ENCODE measurements around the gene ITM2B. TPM values are rescaled to one million over a fixed set of nuclear protein-coding genes. Genes with fewer than 3 reads are reported as not detected.

The ITM2B gene
- total RNA-seq, 1 donor from 2014 or later = 244 TPM

DNA sequence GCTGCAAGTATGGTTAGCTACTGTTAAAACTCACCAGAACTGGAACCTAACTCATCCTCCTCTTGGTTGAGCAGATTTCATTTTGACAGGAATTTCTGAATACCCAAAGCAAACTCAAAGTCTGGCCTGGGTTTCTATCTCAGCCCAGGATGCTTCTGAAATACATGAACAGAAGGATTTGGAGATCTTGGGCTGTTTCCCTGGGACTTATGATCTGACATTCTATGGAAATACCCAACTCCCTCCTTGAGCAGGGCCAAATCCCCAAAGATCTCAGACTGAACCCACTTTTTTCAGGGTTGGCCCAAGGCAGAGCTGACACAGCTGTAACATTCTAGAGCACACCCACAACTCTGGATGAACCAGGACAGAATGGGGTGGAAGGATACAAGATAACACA, 1.1 kb upstream of the ITM2B start:
- peaks cover 3% of the 10 kb centered on the region for H3K9me3 Mint-ChIP-seq
- H3K36me3 Mint-ChIP-seq = no peaks in the 10 kb centered on the region
- H3K4me1 Mint-ChIP-seq = peaks cover 36% of the 10 kb centered on the region
- H3K27ac Mint-ChIP-seq = no peak overlapping the region
- no peak for DNase-seq (ENCODE audit: low spot score in 2 of 2, unreplicated experiment in 2 of 2)
- TF ChIP-seq, protein P1, sequence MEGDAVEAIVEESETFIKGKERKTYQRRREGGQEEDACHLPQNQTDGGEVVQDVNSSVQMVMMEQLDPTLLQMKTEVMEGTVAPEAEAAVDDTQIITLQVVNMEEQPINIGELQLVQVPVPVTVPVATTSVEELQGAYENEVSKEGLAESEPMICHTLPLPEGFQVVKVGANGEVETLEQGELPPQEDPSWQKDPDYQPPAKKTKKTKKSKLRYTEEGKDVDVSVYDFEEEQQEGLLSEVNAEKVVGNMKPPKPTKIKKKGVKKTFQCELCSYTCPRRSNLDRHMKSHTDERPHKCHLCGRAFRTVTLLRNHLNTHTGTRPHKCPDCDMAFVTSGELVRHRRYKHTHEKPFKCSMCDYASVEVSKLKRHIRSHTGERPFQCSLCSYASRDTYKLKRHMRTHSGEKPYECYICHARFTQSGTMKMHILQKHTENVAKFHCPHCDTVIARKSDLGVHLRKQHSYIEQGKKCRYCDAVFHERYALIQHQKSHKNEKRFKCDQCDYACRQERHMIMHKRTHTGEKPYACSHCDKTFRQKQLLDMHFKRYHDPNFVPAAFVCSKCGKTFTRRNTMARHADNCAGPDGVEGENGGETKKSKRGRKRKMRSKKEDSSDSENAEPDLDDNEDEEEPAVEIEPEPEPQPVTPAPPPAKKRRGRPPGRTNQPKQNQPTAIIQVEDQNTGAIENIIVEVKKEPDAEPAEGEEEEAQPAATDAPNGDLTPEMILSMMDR (IDR thresholded peaks at IDR 0.05; ENCODE audit: unreplicated experiment) = no peak
- no peaks in the 10 kb centered on the region for H3K27me3 Mint-ChIP-seq (ENCODE audit: low read depth)
- H3K4me3 Mint-ChIP-seq = peak overlapping the region; percentile 96

GRCh38 chr13:48232420-48233045, 473 bp upstream of the ITM2B start:
- peak overlapping the region; percentile 96 for H3K4me3 Mint-ChIP-seq

DNA sequence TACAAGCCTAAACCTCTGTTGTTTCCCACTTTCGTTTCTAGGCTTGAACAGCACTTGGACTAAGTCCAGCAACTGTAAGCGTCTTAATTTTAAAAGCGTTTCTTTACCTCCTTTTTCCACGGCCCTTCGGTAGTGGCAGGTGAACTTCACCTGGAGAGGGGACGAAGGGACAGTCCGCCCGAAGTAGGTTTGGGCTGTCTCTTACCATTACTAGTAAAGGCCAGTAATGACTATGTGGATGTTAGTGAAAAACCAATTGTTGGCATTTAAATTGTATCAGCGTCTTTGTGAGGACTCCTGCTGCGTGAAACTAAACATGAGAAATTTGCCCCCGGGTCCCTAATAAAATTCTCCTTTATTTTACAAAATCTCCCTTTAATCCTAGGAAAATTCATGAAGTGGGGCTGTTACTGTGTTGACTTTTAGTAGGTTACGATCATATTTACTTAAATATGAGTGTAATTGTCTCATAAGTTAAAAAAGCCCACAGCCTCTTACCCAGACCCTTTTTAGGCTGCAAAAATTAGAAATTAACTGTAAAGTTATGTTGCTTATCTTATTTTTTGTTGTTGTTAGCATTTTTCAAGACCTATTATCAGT, 983 bp downstream of the ITM2B start:
- H3K27me3 Mint-ChIP-seq (ENCODE audit: low read depth) = no peaks in the 10 kb centered on the region
- H3K27ac Mint-ChIP-seq = peak overlapping the region; percentile 96
- TF ChIP-seq, protein P1 (IDR thresholded peaks at IDR 0.05; ENCODE audit: unreplicated experiment) = no peak
- H3K4me1 Mint-ChIP-seq = peaks cover 45% of the 10 kb centered on the region
- peak overlapping the region; percentile 96 for H3K4me3 Mint-ChIP-seq
- no peaks in the 10 kb centered on the region for H3K36me3 Mint-ChIP-seq
- H3K9me3 Mint-ChIP-seq = no peaks in the 10 kb centered on the region
- no peak for DNase-seq (ENCODE audit: low spot score in 2 of 2, unreplicated experiment in 2 of 2)

More at GRCh38 chr13:48232420-48233045, 473 bp upstream of the ITM2B start:
- Mint-ChIP-seq H3K36me3 (no peaks in the 10 kb centered on the region), H3K4me1 (peaks cover 42% of the 10 kb centered on the region), H3K27ac (peak overlapping the region; percentile 84), H3K9me3 (peaks cover 3% of the 10 kb centered on the region), H3K27me3 (ENCODE audit: low read depth) (no peaks in the 10 kb centered on the region)
- no peak for DNase-seq (ENCODE audit: low spot score in 2 of 2, unreplicated experiment in 2 of 2)
- TF ChIP-seq, protein P1 (IDR thresholded peaks at IDR 0.05; ENCODE audit: unreplicated experiment) = no peak

DNA sequence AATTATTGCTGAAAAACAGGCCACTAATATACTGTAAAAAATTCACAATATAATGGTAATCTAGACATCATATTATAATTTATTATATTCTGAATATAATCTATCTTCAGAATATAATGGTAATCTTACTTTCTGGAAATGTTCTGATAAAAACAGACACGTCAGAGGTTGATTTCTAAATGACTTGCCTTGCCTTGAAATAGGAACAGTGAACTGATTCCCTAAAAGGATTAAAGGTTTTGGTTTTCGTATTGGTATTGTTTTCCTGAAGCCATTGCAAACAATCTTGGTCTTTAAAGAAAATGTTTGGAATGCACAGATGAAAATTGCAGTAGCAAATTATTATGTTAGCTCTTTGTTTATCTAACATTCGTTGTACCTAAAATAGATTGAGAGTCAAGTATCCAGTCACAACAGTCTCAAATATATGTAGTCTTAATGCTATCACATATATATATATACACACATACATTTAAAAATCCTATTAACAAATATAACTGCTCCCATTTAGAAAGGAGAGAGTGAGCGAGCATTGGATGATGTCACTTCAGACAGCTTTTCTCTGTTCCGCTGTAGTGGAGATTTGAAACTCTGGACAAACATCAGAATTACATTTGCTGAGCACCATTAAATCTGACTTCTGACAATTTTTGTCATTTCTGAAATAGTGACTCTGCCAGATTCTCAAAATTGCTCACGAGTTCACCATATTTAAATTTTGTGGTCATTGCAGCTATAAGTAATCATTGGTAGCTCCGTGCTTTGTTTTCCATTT, 1.7 kb downstream of the ITM2B start:
- H3K27me3 Mint-ChIP-seq (ENCODE audit: low read depth) = no peaks in the 10 kb centered on the region
- TF ChIP-seq, protein P1 (IDR thresholded peaks at IDR 0.05; ENCODE audit: unreplicated experiment) = no peak
- peak overlapping the region; percentile 96 for H3K4me3 Mint-ChIP-seq
- peak overlapping the region; percentile 96 for H3K27ac Mint-ChIP-seq
- no peaks in the 10 kb centered on the region for H3K9me3 Mint-ChIP-seq
- H3K36me3 Mint-ChIP-seq = no peaks in the 10 kb centered on the region
- peaks cover 45% of the 10 kb centered on the region for H3K4me1 Mint-ChIP-seq
- no peak for DNase-seq (ENCODE audit: low spot score in 2 of 2, unreplicated experiment in 2 of 2)

- H3K9me3 Mint-ChIP-seq = no peaks in the 10 kb centered on the region
- peak overlapping the region; percentile 63 for H3K4me3 Mint-ChIP-seq
- DNase-seq (ENCODE audit: low spot score in 2 of 2, unreplicated experiment in 2 of 2) = no peak
- H3K27ac Mint-ChIP-seq = peak overlapping the region; percentile 86
- peaks cover 45% of the 10 kb centered on the region for H3K4me1 Mint-ChIP-seq
- TF ChIP-seq, protein P1 (IDR thresholded peaks at IDR 0.05; ENCODE audit: unreplicated experiment) = no peak
- no peaks in the 10 kb centered on the region for H3K27me3 Mint-ChIP-seq (ENCODE audit: low read depth)
- H3K36me3 Mint-ChIP-seq = peaks cover 2% of the 10 kb centered on the region
These were observed 2.5 kb downstream of the ITM2B start for GRCh38 chr13:48235341-48236135.
